Ovary (tissue), 9 donors: ENCODE data around the gene OTX1. TPM values are rescaled to one million over a fixed set of nuclear protein-coding genes. Genes with fewer than 3 reads are reported as not detected.
"Not testable (repeated sequence)": the region's sequence is repeated elsewhere in the genome, so short reads cannot be mapped to it uniquely, and the experiment has no call there.

Source experiments
- DNase-seq, 5 donors: peaks; one replicate each; pipeline ENCODE4 v3.0.0-alpha.2; 2019 to 2020
- H3K27ac ChIP-seq, 2 donors: fragments of 200-600 bp; one replicate each; pipeline versions ENCODE4 v1.5.1 to v1.8.0; 2019 to 2022
- H3K27me3 ChIP-seq: fragments of 200-600 bp; one replicate; pipeline ENCODE4 v1.8.0; 2022
- H3K36me3 ChIP-seq: fragments of 200-600 bp; sonication (generic); one replicate; pipeline ENCODE4 v1.5.1; 2019
- H3K4me1 ChIP-seq: one replicate; pipeline ENCODE4 v1.8.1; 2013; ENCODE audit warnings: mild to moderate bottlenecking, moderate library complexity; ENCODE audit not compliant: insufficient read depth
- H3K4me3 ChIP-seq: fragments of 200-600 bp; sonication (generic); one replicate; pipeline ENCODE4 v1.5.1; 2017
- H3K9me3 ChIP-seq, 2 donors: fragments of 200-600 bp in 1 of 2; sonication (generic) in 1 of 2; one replicate each; pipeline versions ENCODE4 v1.5.1 to v1.8.1; 2013 to 2019; ENCODE audit warnings: mild to moderate bottlenecking in 1 of 2, moderate library complexity in 1 of 2
- CTCF ChIP-seq, 3 donors: fragments of 450-650 bp in 2 of 3; fragments of 200-600 bp in 1 of 3; IDR thresholded peaks; one replicate each; pipeline versions ENCODE4 v1.5.1 to v1.8.0; 2016 to 2022; ENCODE audit warnings: antibody characterized with exemption in 3 of 3, mild to moderate bottlenecking in 1 of 3
- EP300 ChIP-seq: sonication (generic); formaldehyde crosslinking; IDR thresholded peaks from one replicate; pipeline ENCODE4 v1.6.1; 2017; ENCODE audit warnings: antibody characterized with exemption
- POLR2A ChIP-seq: fragments of 450-650 bp; IDR thresholded peaks from one replicate; pipeline ENCODE4 v1.6.1; 2017; ENCODE audit warnings: antibody characterized with exemption, mild to moderate bottlenecking, moderate library complexity
- WGBS, 3 donors: extraction: QIAGEN DNeasy Blood & Tissue Kit in 1 of 3; methylation state at CpG; one replicate each; pipeline versions ENCODE4 v1.1.5 to v1.1.7; 2013 to 2017; 5-methylcytosine and 5-hydroxymethylcytosine counted together
- intact Hi-C, 4 donors: fragments of 100-400 bp; cut with DNase I; formaldehyde crosslinking; loops; one replicate each; pipeline versions ENCODE4 v1.11.0 to v1.15.1; 2022 to 2023
- polyA plus RNA-seq, 2 donors: library from polyadenylated mRNA; stranded (reverse); fragments of 200-250 nt in 1 of 2; fragments of 350-450 nt in 1 of 2; fragmentation: Illumina TruSeq in 1 of 2; extraction: RNeasy Lipid Tissue Mini Kit (QIAGEN cat#74804) in 1 of 2; gene quantifications; one replicate each; pipeline ENCODE4 v1.2.3, GENCODE V29; 2013 to 2014
- total RNA-seq, 7 donors: library from RNA; depleted of rRNA in 2 of 7; stranded (reverse); fragments of >200 nt in 2 of 7; fragmentation: NEBNext Ultra II Directional in 3 of 7; extraction: Animal tissue kit (Norgen Biotek cat#: 25700) in 3 of 7; gene quantifications; one replicate each; pipeline versions ENCODE4 v1.1.0 to v1.2.4, GENCODE V29; 2016 to 2023
- donor health status: DM: no; HTN: no; CAD: no; lungs with moderate emphysema.
- donor health status: DM: no; HTN: no; CAD: no.
- donor health status: Bipolar disorder and iron deficiency.
- donor health status: DM: yes; HTN: yes; CAD: no.
- donor health status: DM: no; HTN: no; CAD: no.
- donor health status: DM: yes; HTN: yes; CAD: no.

The OTX1 gene
- total and polyA plus RNA-seq, 9 donors: 0.04 to 0.92 (median 0.19) TPM; not detected in 3

- Histone ChIP-seq H3K27ac (no peak overlapping the region), H3K4me1 (no peaks in the 10 kb centered on the region), H3K9me3 (no peaks in the 10 kb centered on the region), H3K27me3 (no peaks in the 10 kb centered on the region), H3K4me3 (no peak overlapping the region), H3K36me3 (no peaks in the 10 kb centered on the region)
- WGBS, 3 donors: 94 to 98% (median 95%) methylated on average over 2 of the region's 2 CpGs
- intact Hi-C loops: no loop called here
- DNase-seq: no peak
- no peak for TF ChIP-seq POLR2A
- TF ChIP-seq CTCF (IDR thresholded peaks at IDR 0.05): no peak
- no peak for TF ChIP-seq EP300
These were observed 32.2 kb upstream of the OTX1 start for GRCh38 chr2:63018439-63018838.

GRCh38 chr2:63019686-63020085 lies 30.9 kb upstream of the OTX1 start:
- H3K36me3 ChIP-seq, intact Hi-C loops, H3K9me3 ChIP-seq, H3K27ac ChIP-seq, H3K27me3 ChIP-seq, DNase-seq, H3K4me1 ChIP-seq, H3K4me3 ChIP-seq: not testable (repeated sequence)
- 93 to 98% (median 95%) methylated on average over 8 of the region's 8 CpGs for WGBS, 3 donors

- Histone ChIP-seq H3K4me3 (no peak overlapping the region), H3K27me3 (no peaks in the 10 kb centered on the region), H3K27ac (no peak overlapping the region), H3K4me1 (no peaks in the 10 kb centered on the region), H3K9me3 (no peaks in the 10 kb centered on the region), H3K36me3 (no peaks in the 10 kb centered on the region)
- DNase-seq: no peak
- 0 to 11% (median 0%) methylated on average over 1 of the region's 1 CpG for WGBS, 3 donors
- intact Hi-C loops: no loop called here
- TF ChIP-seq EP300 (no peak), CTCF (IDR thresholded peaks at IDR 0.05) (no peak), POLR2A (no peak)
These were observed 27.2 kb upstream of the OTX1 start for GRCh38 chr2:63023444-63023843.

DNA sequence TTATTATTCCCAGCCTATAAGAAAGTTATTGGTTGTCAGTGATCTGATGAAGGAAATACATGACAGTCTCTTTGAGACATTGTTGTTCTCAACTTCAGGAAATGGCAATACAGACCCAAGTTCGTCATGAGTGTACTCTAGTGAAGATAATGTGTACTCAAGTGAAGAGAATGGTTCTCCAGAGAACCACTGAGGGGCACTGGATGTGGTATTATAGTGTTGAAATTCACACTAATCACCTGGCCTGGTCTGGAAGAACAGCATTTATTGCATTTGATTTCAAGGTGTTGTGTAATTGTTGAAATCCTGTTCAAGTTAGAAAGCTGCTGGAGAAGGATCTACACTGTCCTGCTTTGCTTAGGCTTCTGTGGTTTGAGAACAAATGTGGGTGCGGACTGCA lies 23.4 kb upstream of the OTX1 start:
- 96 to 99% (median 98%) methylated on average over 2 of the region's 2 CpGs for WGBS, 3 donors
- H3K9me3 ChIP-seq: no peaks in the 10 kb centered on the region
- H3K4me1 ChIP-seq: no peaks in the 10 kb centered on the region
- DNase-seq: no peak
- no peak overlapping the region for H3K27ac ChIP-seq
- intact Hi-C loops: no loop called here
- no peaks in the 10 kb centered on the region for H3K36me3 ChIP-seq
- TF ChIP-seq CTCF (IDR thresholded peaks at IDR 0.05) (no peak), POLR2A (no peak), EP300 (no peak)
- H3K4me3 ChIP-seq: no peak overlapping the region
- no peaks in the 10 kb centered on the region for H3K27me3 ChIP-seq

DNA sequence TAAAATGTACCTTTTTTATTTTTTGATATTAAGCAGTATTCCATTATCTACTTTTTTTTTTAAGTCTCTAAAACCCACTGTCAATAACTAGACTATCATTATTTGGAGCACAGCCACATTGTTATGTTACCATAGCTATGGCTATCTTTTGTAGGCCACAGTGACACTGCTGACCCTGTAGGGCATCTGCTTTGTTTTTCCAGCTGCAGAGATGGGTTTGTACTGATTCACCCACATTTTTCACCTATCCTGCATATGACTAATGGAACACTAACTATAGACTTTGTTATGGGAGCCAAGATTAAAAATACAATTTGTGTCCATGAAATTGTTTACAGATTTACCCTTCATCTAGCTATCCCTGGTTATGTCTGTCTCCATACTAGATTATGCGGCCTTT lies 21.6 kb upstream of the OTX1 start:
- Histone ChIP-seq H3K4me1 (no peaks in the 10 kb centered on the region), H3K36me3 (no peaks in the 10 kb centered on the region)
- intact Hi-C loops: no loop called here

More for the DNA sequence above, 21.6 kb upstream of the OTX1 start:
- WGBS, 3 donors: 84 to 98% (median 95%) methylated on average over 1 of the region's 1 CpG
- TF ChIP-seq CTCF (IDR thresholded peaks at IDR 0.05) (no peak), EP300 (no peak), POLR2A (no peak)
- DNase-seq: no peak
- Histone ChIP-seq H3K27ac (no peak overlapping the region), H3K27me3 (no peaks in the 10 kb centered on the region), H3K9me3 (no peaks in the 10 kb centered on the region), H3K4me3 (no peak overlapping the region)
